ENCODE results near the gene RASL11B. TPM values are rescaled to one million over a fixed set of nuclear protein-coding genes. Genes with fewer than 3 reads are reported as not detected.

RASL11B gene
- total and polyA plus RNA-seq, 2 donors (not counting 3 experiments of a cell fraction or from before 2014, with no cell fraction given), result 0.83 TPM; not detected in 1

DNA sequence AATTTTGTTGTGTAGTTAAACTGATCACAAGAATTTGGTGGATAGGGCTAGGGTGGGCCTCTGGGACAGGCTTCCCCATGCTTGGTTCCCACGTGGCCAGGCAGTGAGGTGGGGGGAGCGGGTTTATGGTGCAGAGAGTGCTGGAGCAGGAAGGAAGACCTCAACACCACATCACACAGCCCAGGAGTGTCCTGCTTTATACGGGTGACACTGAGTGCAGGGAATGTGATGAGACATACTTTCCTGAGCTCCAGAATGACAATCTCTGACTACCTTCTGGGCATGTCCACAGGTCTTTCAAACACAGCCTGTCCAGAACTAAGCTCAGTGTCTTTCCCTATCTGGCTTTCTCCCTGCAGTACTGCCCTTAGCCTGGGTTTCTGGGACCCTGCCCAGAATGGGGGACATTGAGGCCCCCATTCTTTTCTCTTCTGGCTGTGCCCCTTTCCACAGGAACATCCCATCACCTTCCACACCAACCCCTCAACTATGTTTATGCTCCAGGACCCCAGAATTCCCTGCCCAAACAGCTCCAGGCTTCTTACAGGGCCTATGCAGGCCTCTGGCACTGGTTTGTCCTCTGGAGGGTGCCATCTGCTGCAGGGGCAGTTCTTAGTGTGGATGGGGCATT lies 36.5 kb upstream of the RASL11B start:
- DNase-seq (ENCODE audit: low read depth, low spot score), result no peak
- CTCF ChIA-PET, result no interaction called here

More for the DNA sequence above, 36.5 kb upstream of the RASL11B start:
- H3K4me1 ChIP-seq (ENCODE audit: control insufficient read depth, extremely low read depth, insufficient read depth, low read length), result no peaks in the 10 kb centered on the region
- no peak overlapping the region for H3K27ac ChIP-seq (ENCODE audit: insufficient read depth, low read depth, low read length)
- H3K4me2 ChIP-seq (ENCODE audit: insufficient read depth, low read length), result no peak overlapping the region
- no peaks in the 10 kb centered on the region for H4K20me1 ChIP-seq (replicated peaks; ENCODE audit: control insufficient read depth, extremely low read depth, insufficient read depth, low read length)
- no peaks in the 10 kb centered on the region for H3K27me3 ChIP-seq (ENCODE audit: control insufficient read depth in 2 of 2, insufficient read depth in 2 of 2, low read length in 2 of 2)
- BruUV-seq (replicated peaks), result no TSS peak
- TF ChIP-seq POLR2AphosphoS5 (IDR thresholded peaks at IDR 0.05; ENCODE audit: insufficient read depth, low read depth, low read length), result no peak
- TF ChIP-seq GATA2 (IDR thresholded peaks at IDR 0.05; ENCODE audit: insufficient read depth, insufficient read length, low read depth, low read length), result no peak
- TF ChIP-seq MYC (IDR thresholded peaks at IDR 0.05; ENCODE audit: low read depth, low read length), result no peak
- TF ChIP-seq FOS (IDR thresholded peaks at IDR 0.05; ENCODE audit: borderline replicate concordance, insufficient read depth, low read length), result no peak
- TF ChIP-seq CTCF (IDR thresholded peaks at IDR 0.05; ENCODE audit: extremely low read depth in 1 of 2, insufficient read depth in 1 of 2, low read depth in 1 of 2, low read length in 2 of 2), result no peak
- TF ChIP-seq POLR2A (IDR thresholded peaks at IDR 0.05; ENCODE audit: low read depth, low read length), result no peak
- TF ChIP-seq, protein P1, sequence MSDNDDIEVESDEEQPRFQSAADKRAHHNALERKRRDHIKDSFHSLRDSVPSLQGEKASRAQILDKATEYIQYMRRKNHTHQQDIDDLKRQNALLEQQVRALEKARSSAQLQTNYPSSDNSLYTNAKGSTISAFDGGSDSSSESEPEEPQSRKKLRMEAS (IDR thresholded peaks at IDR 0.05; ENCODE audit: insufficient read depth, insufficient read length), result no peak
- TF ChIP-seq JUN (IDR thresholded peaks at IDR 0.05; ENCODE audit: borderline replicate concordance, insufficient read depth, insufficient read length, low read depth), result no peak
- no peak for TF ChIP-seq EZH2 (IDR thresholded peaks at IDR 0.05; ENCODE audit: borderline replicate concordance, low read depth, low read length, severe bottlenecking)
- dilution Hi-C loops (cut with MboI; ENCODE audit: extremely low pct_ligation_motif_present, low sequenced_read_pairs) (no loop called here), intact Hi-C loops (cut with micrococcal nuclease) (no loop called here)
- no peaks in the 10 kb centered on the region for H3K9me3 ChIP-seq (replicated peaks; ENCODE audit: control insufficient read depth, insufficient read depth, low read length)
- POLR2A ChIA-PET, result no interaction called here
- no peaks in the 10 kb centered on the region for H3K36me3 ChIP-seq (ENCODE audit: control insufficient read depth in 2 of 2, extremely low read depth in 1 of 2, insufficient read depth in 2 of 2, low read length in 2 of 2)
- no peak overlapping the region for H2AFZ ChIP-seq (ENCODE audit: low read depth, low read length)
- no peak overlapping the region for H3K9ac ChIP-seq (replicated peaks; ENCODE audit: extremely low read depth, insufficient read depth, low read length)
- H3K79me2 ChIP-seq (ENCODE audit: control insufficient read depth, insufficient read depth, low read length), result no peaks in the 10 kb centered on the region
- H3K9me1 ChIP-seq (replicated peaks; ENCODE audit: control insufficient read depth, extremely low read depth, insufficient read depth, low read length), result no peaks in the 10 kb centered on the region
- FAIRE-seq, result no peak
- H3K4me3 ChIP-seq (replicated peaks in 1 of 3; ENCODE audit: insufficient read depth in 1 of 3, low read depth in 1 of 3, low read length in 3 of 3), result no peak overlapping the region
